ENCODE results near the gene CCNDBP1. TPM values are rescaled to one million over a fixed set of nuclear protein-coding genes. Genes with fewer than 3 reads are reported as not detected.

Gene CCNDBP1
- total RNA-seq, 2 experiments from 2014 or later: 92.3 to 103 TPM

DNA sequence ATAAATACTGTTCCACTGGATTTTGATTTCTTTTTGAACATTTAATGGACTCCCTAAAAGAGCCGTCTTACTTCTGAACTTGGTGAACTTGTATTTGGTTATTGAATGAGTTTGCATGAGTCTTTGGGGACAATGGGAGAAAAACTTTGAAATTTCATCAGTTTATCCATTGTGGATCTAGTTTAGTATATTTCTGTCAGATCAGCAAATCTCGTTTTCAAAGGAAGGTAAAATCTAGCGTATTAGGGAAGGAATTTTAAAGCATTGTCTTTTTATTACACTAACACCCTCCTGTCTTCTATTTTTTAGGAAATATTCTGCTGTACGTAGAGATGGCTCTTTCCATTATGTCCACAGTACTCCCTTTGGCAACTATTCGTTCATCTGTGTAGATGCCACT lies 39.0 kb upstream of the CCNDBP1 start:
- peaks cover 18% of the 10 kb centered on the region for H3K4me1 Mint-ChIP-seq (ENCODE audit: low read depth)

GRCh38 chr15:43150191-43150929 lies 34.8 kb upstream of the CCNDBP1 start:
- intact Hi-C loops (cut with DNase I, micrococcal nuclease): loop anchor here in 1 of 2 experiments (5.0 kb wide), 1 partner anchor 43 kb away; the partner anchor contains the start of gene UBR1
- H3K27ac ChIP-seq (ENCODE audit: low read depth in 1 of 2, low read length in 2 of 2): no peak overlapping the region
- ChIA-PET POLR2A (no interaction called here), CTCF (no interaction called here)
- Mint-ChIP-seq H3K36me3 (ENCODE audit: low read depth) (peaks cover 63% of the 10 kb centered on the region), H3K4me1 (ENCODE audit: low read depth) (peaks cover 15% of the 10 kb centered on the region), H3K27me3 (no peaks in the 10 kb centered on the region), H3K27ac (no peak overlapping the region), H3K9me3 (no peaks in the 10 kb centered on the region), H3K4me3 (no peak overlapping the region)
- DNase-seq: no peak
- no peak for ATAC-seq (ENCODE audit: poor library complexity)
- H3K4me3 ChIP-seq (ENCODE audit: low read length): no peak overlapping the region
- no peak for TF ChIP-seq CTCF (IDR thresholded peaks at IDR 0.05)
- H3K9me3 ChIP-seq (ENCODE audit: control insufficient read depth in 1 of 2, insufficient read depth in 1 of 2, low read length in 2 of 2): no peaks in the 10 kb centered on the region
- H3K36me3 ChIP-seq (ENCODE audit: insufficient read depth, low read length): peaks cover 36% of the 10 kb centered on the region
- peaks cover 4% of the 10 kb centered on the region for H3K4me1 ChIP-seq (ENCODE audit: insufficient read depth, low read length)
- no peaks in the 10 kb centered on the region for H3K27me3 ChIP-seq (ENCODE audit: control insufficient read depth in 1 of 2, insufficient read depth in 2 of 2, low read length in 2 of 2)

More for the DNA sequence above, 39.0 kb upstream of the CCNDBP1 start:
- DNase-seq: no peak
- CTCF ChIA-PET: no interaction called here
- H3K4me3 ChIP-seq (ENCODE audit: low read length): no peak overlapping the region
- Mint-ChIP-seq H3K27me3 (no peaks in the 10 kb centered on the region), H3K27ac (no peak overlapping the region), H3K4me3 (no peak overlapping the region), H3K36me3 (ENCODE audit: low read depth) (peaks cover 46% of the 10 kb centered on the region), H3K9me3 (no peaks in the 10 kb centered on the region)
- no peaks in the 10 kb centered on the region for H3K27me3 ChIP-seq (ENCODE audit: control insufficient read depth in 1 of 2, insufficient read depth in 2 of 2, low read length in 2 of 2)
- H3K4me1 ChIP-seq (ENCODE audit: insufficient read depth, low read length): peaks cover 3% of the 10 kb centered on the region
- no peak overlapping the region for H3K27ac ChIP-seq (ENCODE audit: low read depth in 1 of 2, low read length in 2 of 2)
- POLR2A ChIA-PET: no interaction called here
- peaks cover 19% of the 10 kb centered on the region for H3K36me3 ChIP-seq (ENCODE audit: insufficient read depth, low read length)
- ATAC-seq (ENCODE audit: poor library complexity): no peak
- no peaks in the 10 kb centered on the region for H3K9me3 ChIP-seq (ENCODE audit: control insufficient read depth in 1 of 2, insufficient read depth in 1 of 2, low read length in 2 of 2)
- TF ChIP-seq CTCF (IDR thresholded peaks at IDR 0.05): no peak
- intact Hi-C loops (cut with DNase I, micrococcal nuclease): no loop called here

GRCh38 chr15:43151688-43152087 lies 33.5 kb upstream of the CCNDBP1 start:
- intact Hi-C loops (cut with DNase I, micrococcal nuclease): loop anchor here in 1 of 2 experiments (5.0 kb wide), 1 partner anchor 44 kb away; the partner anchor contains the start of gene UBR1
- ATAC-seq (ENCODE audit: poor library complexity): peak; percentile 95

More at GRCh38 chr15:43151688-43152087, 33.5 kb upstream of the CCNDBP1 start:
- H3K9me3 ChIP-seq (ENCODE audit: control insufficient read depth in 1 of 2, insufficient read depth in 1 of 2, low read length in 2 of 2): no peaks in the 10 kb centered on the region
- peaks cover 15% of the 10 kb centered on the region for H3K4me1 Mint-ChIP-seq (ENCODE audit: low read depth)
- ChIA-PET POLR2A (interaction anchor here (1.0 to 1.2 kb wide), 3 partner anchors 18 to 45 kb away, joined by 4 to 9 read pairs (median 4); partner anchors contain the start of genes TMEM62 and UBR1), CTCF (no interaction called here)
- H3K4me3 Mint-ChIP-seq: peak overlapping the region; percentile 30
- H3K4me3 ChIP-seq (ENCODE audit: low read length): no peak overlapping the region
- no peak for TF ChIP-seq CTCF (IDR thresholded peaks at IDR 0.05)
- H3K4me1 ChIP-seq (ENCODE audit: insufficient read depth, low read length): peaks cover 4% of the 10 kb centered on the region
- no peaks in the 10 kb centered on the region for H3K27me3 ChIP-seq (ENCODE audit: control insufficient read depth in 1 of 2, insufficient read depth in 2 of 2, low read length in 2 of 2)
- H3K36me3 Mint-ChIP-seq (ENCODE audit: low read depth): peaks cover 63% of the 10 kb centered on the region
- H3K27me3 Mint-ChIP-seq: no peaks in the 10 kb centered on the region
- peak in 3 of 14 experiments; percentile 68 to 82 (median 76) for DNase-seq
- no peak overlapping the region for H3K27ac ChIP-seq (ENCODE audit: low read depth in 1 of 2, low read length in 2 of 2)
- no peaks in the 10 kb centered on the region for H3K9me3 Mint-ChIP-seq
- H3K36me3 ChIP-seq (ENCODE audit: insufficient read depth, low read length): peaks cover 29% of the 10 kb centered on the region
- no peak overlapping the region for H3K27ac Mint-ChIP-seq
